ENCODE data around the gene HSF5. TPM values are rescaled to one million over a fixed set of nuclear protein-coding genes. Genes with fewer than 3 reads are reported as not detected.
A peak's percentile ranks its signal among the peaks of the same experiment; 100 is the strongest.

The HSF5 gene
- total RNA-seq, 2 donors from 2014 or later = 0.07 TPM; not detected in 1

DNA sequence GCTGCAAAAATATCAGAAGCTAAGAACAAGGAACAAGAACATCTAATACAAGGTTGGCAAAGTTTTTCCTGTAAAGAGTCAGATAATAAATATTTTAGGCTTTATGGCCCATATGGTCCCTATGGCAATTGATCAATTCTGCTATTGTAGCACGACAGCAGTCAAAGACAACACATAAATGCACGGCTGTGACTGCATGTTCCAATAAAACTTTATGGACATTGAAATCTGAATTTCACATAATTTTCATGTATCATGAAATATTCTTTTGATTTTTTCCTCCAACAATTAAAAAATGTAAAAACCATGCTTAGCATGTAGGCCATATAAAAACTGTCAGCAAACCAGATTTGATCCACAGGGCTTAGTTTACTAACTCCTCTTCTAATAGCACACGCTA lies 60.4 kb downstream of the HSF5 start:
- no peaks in the 10 kb centered on the region for H3K4me1 ChIP-seq
- no peak overlapping the region for H3K4me3 ChIP-seq
- H3K9me3 ChIP-seq = no peaks in the 10 kb centered on the region
- H3K27ac ChIP-seq = no peak overlapping the region
- no peak for DNase-seq
- intact Hi-C loops (cut with DNase I) = no loop called here
- H3K27me3 ChIP-seq = no peaks in the 10 kb centered on the region
- no peak overlapping the region for H3K9ac ChIP-seq (ENCODE audit: low read depth in 2 of 2, low read length in 2 of 2)
- no peaks in the 10 kb centered on the region for H3K36me3 ChIP-seq
- TF ChIP-seq, protein P1, sequence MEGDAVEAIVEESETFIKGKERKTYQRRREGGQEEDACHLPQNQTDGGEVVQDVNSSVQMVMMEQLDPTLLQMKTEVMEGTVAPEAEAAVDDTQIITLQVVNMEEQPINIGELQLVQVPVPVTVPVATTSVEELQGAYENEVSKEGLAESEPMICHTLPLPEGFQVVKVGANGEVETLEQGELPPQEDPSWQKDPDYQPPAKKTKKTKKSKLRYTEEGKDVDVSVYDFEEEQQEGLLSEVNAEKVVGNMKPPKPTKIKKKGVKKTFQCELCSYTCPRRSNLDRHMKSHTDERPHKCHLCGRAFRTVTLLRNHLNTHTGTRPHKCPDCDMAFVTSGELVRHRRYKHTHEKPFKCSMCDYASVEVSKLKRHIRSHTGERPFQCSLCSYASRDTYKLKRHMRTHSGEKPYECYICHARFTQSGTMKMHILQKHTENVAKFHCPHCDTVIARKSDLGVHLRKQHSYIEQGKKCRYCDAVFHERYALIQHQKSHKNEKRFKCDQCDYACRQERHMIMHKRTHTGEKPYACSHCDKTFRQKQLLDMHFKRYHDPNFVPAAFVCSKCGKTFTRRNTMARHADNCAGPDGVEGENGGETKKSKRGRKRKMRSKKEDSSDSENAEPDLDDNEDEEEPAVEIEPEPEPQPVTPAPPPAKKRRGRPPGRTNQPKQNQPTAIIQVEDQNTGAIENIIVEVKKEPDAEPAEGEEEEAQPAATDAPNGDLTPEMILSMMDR (IDR thresholded peaks at IDR 0.05) = no peak

DNA sequence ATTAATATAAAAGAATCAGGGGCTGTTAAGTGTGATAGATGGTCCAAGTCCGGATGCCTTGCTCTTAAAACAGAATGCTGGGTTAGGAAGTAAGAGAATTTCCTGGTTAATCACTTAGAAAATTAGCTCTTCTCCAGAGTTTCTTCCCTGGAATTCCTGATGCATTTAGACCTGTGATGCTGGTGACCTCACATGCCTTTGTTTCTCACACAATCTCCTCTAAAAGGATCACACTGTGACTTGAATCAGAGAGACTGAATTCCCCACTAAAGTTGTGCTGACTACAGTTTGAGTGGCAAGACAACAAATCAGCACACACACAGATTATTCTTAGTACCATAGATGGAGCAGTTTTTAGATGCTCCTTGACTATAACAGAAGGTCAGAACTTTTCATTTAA lies 66.5 kb downstream of the HSF5 start:
- H3K27ac ChIP-seq = no peak overlapping the region
- no peak overlapping the region for H3K9ac ChIP-seq (ENCODE audit: low read depth in 2 of 2, low read length in 2 of 2)
- H3K9me3 ChIP-seq = no peaks in the 10 kb centered on the region
- H3K36me3 ChIP-seq = no peaks in the 10 kb centered on the region
- DNase-seq = no peak
- TF ChIP-seq, protein P1 (IDR thresholded peaks at IDR 0.05) = no peak
- no peaks in the 10 kb centered on the region for H3K27me3 ChIP-seq
- intact Hi-C loops (cut with DNase I) = no loop called here
- H3K4me3 ChIP-seq = no peak overlapping the region
- H3K4me1 ChIP-seq = peaks cover 3% of the 10 kb centered on the region

- intact Hi-C loops (cut with DNase I) = no loop called here
- H3K27me3 ChIP-seq = no peaks in the 10 kb centered on the region
Observed at GRCh38 chr17:58420827-58421226, 67.4 kb downstream of the HSF5 start.

GRCh38 chr17:58417300-58418092 lies 70.7 kb downstream of the HSF5 start, which contains the start of gene RNF43:
Gene RNF43, minus strand, starts transcription at chr17:58417534. Its CDS starts 1,957 bp downstream, at chr17:58415577.
- intact Hi-C loops (cut with DNase I) = loop anchor here (10.0 kb wide), 1 partner anchor 53 kb away; no protein-coding TSS in a partner anchor
- Histone ChIP-seq H3K9me3 (no peaks in the 10 kb centered on the region), H3K4me3 (peak within 1 kb of the TSS; percentile 36), H3K27me3 (no peaks in the 10 kb centered on the region), H3K36me3 (no peaks in the 10 kb centered on the region), H3K9ac (ENCODE audit: low read depth in 2 of 2, low read length in 2 of 2) (peak within 1 kb of the TSS; percentile 38 to 93), H3K27ac (peak within 1 kb of the TSS; percentile 66), H3K4me1 (peaks cover 3% of the 10 kb centered on the region)
- TF ChIP-seq, protein P1 (IDR thresholded peaks at IDR 0.05) = peak; percentile 56
- DNase-seq = peak; percentile 98

More at GRCh38 chr17:58420827-58421226, 67.4 kb downstream of the HSF5 start:
- Histone ChIP-seq H3K9ac (ENCODE audit: low read depth in 2 of 2, low read length in 2 of 2) (no peak overlapping the region), H3K27ac (no peak overlapping the region), H3K9me3 (no peaks in the 10 kb centered on the region), H3K4me1 (peaks cover 3% of the 10 kb centered on the region), H3K36me3 (no peaks in the 10 kb centered on the region), H3K4me3 (no peak overlapping the region)
- TF ChIP-seq, protein P1 (IDR thresholded peaks at IDR 0.05) = no peak
- DNase-seq = no peak

GRCh38 chr17:58416937-58417299 lies 71.3 kb downstream of the HSF5 start:
- Histone ChIP-seq H3K27ac (peak overlapping the region; percentile 66), H3K9ac (ENCODE audit: low read depth in 2 of 2, low read length in 2 of 2) (peak overlapping the region; percentile 38 to 93), H3K4me3 (peak overlapping the region; percentile 36), H3K9me3 (no peaks in the 10 kb centered on the region), H3K4me1 (peaks cover 3% of the 10 kb centered on the region), H3K27me3 (no peaks in the 10 kb centered on the region), H3K36me3 (no peaks in the 10 kb centered on the region)
- intact Hi-C loops (cut with DNase I) = loop anchor here (10.0 kb wide), 1 partner anchor 52 kb away; no protein-coding TSS in a partner anchor
- TF ChIP-seq, protein P1 (IDR thresholded peaks at IDR 0.05) = no peak
- no peak for DNase-seq
